Ascending aorta (tissue), 2 donors: ENCODE results near the gene MIPOL1. TPM values are rescaled to one million over a fixed set of nuclear protein-coding genes. Genes with fewer than 3 reads are reported as not detected.

Experiments used
- DNase-seq, 2 donors: peaks; one replicate each; pipeline ENCODE4 v3.0.0-alpha.2; 2019; ENCODE audit warnings: low spot score in 2 of 2
- H3K27ac ChIP-seq, 2 donors: fragments of 200-600 bp; sonication (generic); one replicate each; pipeline ENCODE4 v1.5.1; 2016 to 2017; ENCODE audit warnings: mild to moderate bottlenecking in 1 of 2
- H3K27me3 ChIP-seq: fragments of 200-600 bp; sonication (generic); one replicate; pipeline ENCODE4 v1.5.1; 2017
- H3K36me3 ChIP-seq, 2 donors: fragments of 200-600 bp; sonication (generic); one replicate each; pipeline ENCODE4 v1.5.1; 2016
- H3K4me1 ChIP-seq, 2 donors: fragments of 200-600 bp; sonication (generic); one replicate each; pipeline ENCODE4 v1.5.1; 2016 to 2017; ENCODE audit warnings: mild to moderate bottlenecking in 1 of 2
- H3K4me3 ChIP-seq, 2 donors: fragments of 200-600 bp; sonication (generic); one replicate each; pipeline ENCODE4 v1.5.1; 2016 to 2017; ENCODE audit warnings: mild to moderate bottlenecking in 1 of 2
- H3K9me3 ChIP-seq, 2 donors: fragments of 200-600 bp; sonication (generic); one replicate each; pipeline ENCODE4 v1.5.1; 2016
- CTCF ChIP-seq, 3 experiments: fragments of 200-600 bp in 2 of 3; fragments of 450-650 bp in 1 of 3; sonication (generic) in 2 of 3; IDR thresholded peaks; one replicate each; pipeline ENCODE4 v1.5.1; 2016 to 2019; ENCODE audit warnings: antibody characterized with exemption in 3 of 3, mild to moderate bottlenecking in 1 of 3, moderate library complexity in 1 of 3
- intact Hi-C: fragments of 100-400 bp; cut with DNase I; formaldehyde crosslinking; loops from one replicate; pipeline ENCODE4 v1.15.1; 2023
- total RNA-seq: library from RNA; depleted of rRNA; stranded (reverse); fragments of >200 nt; gene quantifications from one replicate; pipeline ENCODE4 v1.1.0, GENCODE V29; 2016

The MIPOL1 gene
- total RNA-seq, 1 donor from 2014 or later = 8.6 TPM

- TF ChIP-seq CTCF (IDR thresholded peaks at IDR 0.05) = no peak
- intact Hi-C loops = no loop called here
- H3K36me3 ChIP-seq = no peaks in the 10 kb centered on the region
- H3K4me3 ChIP-seq = no peak overlapping the region
- H3K4me1 ChIP-seq = no peaks in the 10 kb centered on the region
- no peaks in the 10 kb centered on the region for H3K27me3 ChIP-seq
- H3K9me3 ChIP-seq = peaks cover 0 to 19% of the 10 kb centered on the region in 2 donors
- no peak for DNase-seq
- H3K27ac ChIP-seq = no peak overlapping the region
These were observed 285.9 kb downstream of the MIPOL1 start for GRCh38 chr14:37483672-37484071.

GRCh38 chr14:37490607-37491006, 292.9 kb downstream of the MIPOL1 start:
- no peaks in the 10 kb centered on the region for H3K27me3 ChIP-seq
- no peak for TF ChIP-seq CTCF (IDR thresholded peaks at IDR 0.05)
- no peak overlapping the region for H3K4me3 ChIP-seq
- DNase-seq = no peak
- H3K9me3 ChIP-seq = peaks cover 0 to 11% of the 10 kb centered on the region in 2 donors
- H3K4me1 ChIP-seq = no peaks in the 10 kb centered on the region
- no peaks in the 10 kb centered on the region for H3K36me3 ChIP-seq
- no peak overlapping the region for H3K27ac ChIP-seq
- intact Hi-C loops = no loop called here

- intact Hi-C loops = no loop called here
- no peak overlapping the region for H3K27ac ChIP-seq
- H3K4me3 ChIP-seq = no peak overlapping the region
- peaks cover 0 to 7% of the 10 kb centered on the region in 2 donors for H3K9me3 ChIP-seq
- no peak for TF ChIP-seq CTCF (IDR thresholded peaks at IDR 0.05)
- no peaks in the 10 kb centered on the region for H3K4me1 ChIP-seq
- no peak for DNase-seq
- no peaks in the 10 kb centered on the region for H3K27me3 ChIP-seq
- no peaks in the 10 kb centered on the region for H3K36me3 ChIP-seq
These were observed 293.3 kb downstream of the MIPOL1 start for GRCh38 chr14:37491076-37491475.

GRCh38 chr14:37493606-37494005, 295.9 kb downstream of the MIPOL1 start:
- TF ChIP-seq CTCF (IDR thresholded peaks at IDR 0.05) = no peak
- intact Hi-C loops = no loop called here
- Histone ChIP-seq H3K27ac (no peak overlapping the region), H3K9me3 (no peaks in the 10 kb centered on the region), H3K27me3 (no peaks in the 10 kb centered on the region), H3K36me3 (no peaks in the 10 kb centered on the region), H3K4me1 (no peaks in the 10 kb centered on the region), H3K4me3 (no peak overlapping the region)
- DNase-seq = no peak

GRCh38 chr14:37497422-37497821, 299.7 kb downstream of the MIPOL1 start:
- DNase-seq = no peak
- Histone ChIP-seq H3K36me3 (peaks cover 0 to 12% of the 10 kb centered on the region in 2 donors), H3K4me1 (no peaks in the 10 kb centered on the region), H3K9me3 (no peaks in the 10 kb centered on the region), H3K4me3 (no peak overlapping the region), H3K27me3 (no peaks in the 10 kb centered on the region), H3K27ac (no peak overlapping the region)
- TF ChIP-seq CTCF (IDR thresholded peaks at IDR 0.05) = no peak
- intact Hi-C loops = no loop called here

- intact Hi-C loops = no loop called here
- Histone ChIP-seq H3K27me3 (no peaks in the 10 kb centered on the region), H3K4me3 (no peak overlapping the region), H3K9me3 (no peaks in the 10 kb centered on the region), H3K4me1 (no peaks in the 10 kb centered on the region), H3K27ac (no peak overlapping the region), H3K36me3 (peaks cover 0 to 12% of the 10 kb centered on the region in 2 donors)
- DNase-seq = no peak
- no peak for TF ChIP-seq CTCF (IDR thresholded peaks at IDR 0.05)
These were observed 304.1 kb downstream of the MIPOL1 start for GRCh38 chr14:37501877-37502276.
